IgD-negative memory B cell (primary cell): ENCODE data around the gene FRMD4A. TPM values are rescaled to one million over a fixed set of nuclear protein-coding genes. Genes with fewer than 3 reads are reported as not detected.
A peak's percentile ranks its signal among the peaks of the same experiment; 100 is the strongest.
"Not testable (repeated sequence)": the region's sequence is repeated elsewhere in the genome, so short reads cannot be mapped to it uniquely, and the experiment has no call there.

Experiments used
- H3K27ac Mint-ChIP-seq, 3 donors: one replicate each; pipeline ENCODE4 v1.8.0; 2020 to 2022; ENCODE audit warnings: mild to moderate bottlenecking in 3 of 3, mixed read lengths in 3 of 3, moderate library complexity in 1 of 3
- H3K27me3 Mint-ChIP-seq: one replicate; pipeline ENCODE4 v1.8.0; 2021; ENCODE audit warnings: mixed read lengths
- H3K36me3 Mint-ChIP-seq: one replicate; pipeline ENCODE4 v1.8.0; 2020; ENCODE audit warnings: mild to moderate bottlenecking, mixed read lengths
- H3K4me1 Mint-ChIP-seq, 3 donors: one replicate each; pipeline ENCODE4 v1.8.0; 2020 to 2022; ENCODE audit warnings: mixed read lengths in 3 of 3, mild to moderate bottlenecking in 1 of 3
- H3K4me3 Mint-ChIP-seq, 4 donors: one replicate each; pipeline ENCODE4 v1.8.0; 2020 to 2022; ENCODE audit warnings: mild to moderate bottlenecking in 4 of 4, mixed read lengths in 4 of 4, moderate library complexity in 3 of 4
- H3K9me3 Mint-ChIP-seq, 3 donors: one replicate each; pipeline ENCODE4 v1.8.0; 2020 to 2021; ENCODE audit warnings: mixed read lengths in 3 of 3, mild to moderate bottlenecking in 1 of 3
- polyA plus RNA-seq: library from polyadenylated mRNA; unstranded; fragments of 300-500 nt; fragmentation: Illumina TruSeq; gene quantifications from one replicate; pipeline ENCODE4 v1.2.3, GENCODE V29; 2021

FRMD4A gene
- polyA plus RNA-seq, 1 donor from 2014 or later, result 1.7 TPM

GRCh38 chr10:13848520-13849445 is 481.9 kb downstream of the FRMD4A start:
- Mint-ChIP-seq H3K27ac (no peak overlapping the region), H3K27me3 (peaks cover 22% of the 10 kb centered on the region), H3K9me3 (no peaks in the 10 kb centered on the region), H3K4me1 (peaks cover 4 to 16% (median 5%) of the 10 kb centered on the region in 3 donors), H3K36me3 (no peaks in the 10 kb centered on the region), H3K4me3 (no peak overlapping the region)

- Mint-ChIP-seq H3K4me3 (no peak overlapping the region), H3K36me3 (peaks cover 4% of the 10 kb centered on the region), H3K27ac (no peak overlapping the region), H3K9me3 (peaks cover 0 to under 1% (median 0%) of the 10 kb centered on the region in 3 donors), H3K27me3 (peaks cover 21% of the 10 kb centered on the region), H3K4me1 (peaks cover 0 to 12% (median 4%) of the 10 kb centered on the region in 3 donors)
Observed at GRCh38 chr10:13847201-13847631, 483.5 kb downstream of the FRMD4A start.

GRCh38 chr10:13845897-13846296 is 484.8 kb downstream of the FRMD4A start:
- Mint-ChIP-seq H3K27ac (no peak overlapping the region), H3K27me3 (peaks cover 21% of the 10 kb centered on the region), H3K4me1 (peaks cover 0 to 12% (median 4%) of the 10 kb centered on the region in 3 donors), H3K4me3 (no peak overlapping the region), H3K36me3 (peaks cover 4% of the 10 kb centered on the region), H3K9me3 (peaks cover 0 to 6% (median under 1%) of the 10 kb centered on the region in 3 donors)

- peaks cover 0 to 12% (median 4%) of the 10 kb centered on the region in 3 donors for H3K4me1 Mint-ChIP-seq
- no peak overlapping the region for H3K4me3 Mint-ChIP-seq
- H3K27me3 Mint-ChIP-seq, result peaks cover 24% of the 10 kb centered on the region
Observed at GRCh38 chr10:13844651-13845050, 486.1 kb downstream of the FRMD4A start.

GRCh38 chr10:13842117-13842516 is 488.6 kb downstream of the FRMD4A start:
- Mint-ChIP-seq H3K9me3 (peaks cover 0 to 6% (median 2%) of the 10 kb centered on the region in 3 donors), H3K36me3 (peaks cover 4% of the 10 kb centered on the region), H3K4me3 (no peak overlapping the region), H3K4me1 (peaks cover 0 to 9% (median 0%) of the 10 kb centered on the region in 3 donors), H3K27me3 (peaks cover 16% of the 10 kb centered on the region), H3K27ac (no peak overlapping the region)

More at GRCh38 chr10:13844651-13845050, 486.1 kb downstream of the FRMD4A start:
- no peak overlapping the region for H3K27ac Mint-ChIP-seq
- peaks cover 0 to 6% (median 2%) of the 10 kb centered on the region in 3 donors for H3K9me3 Mint-ChIP-seq
- peaks cover 4% of the 10 kb centered on the region for H3K36me3 Mint-ChIP-seq

GRCh38 chr10:13840036-13840435 is 490.7 kb downstream of the FRMD4A start:
- H3K4me3 Mint-ChIP-seq, result no peak overlapping the region
- H3K4me1 Mint-ChIP-seq, result peaks cover 0 to 6% (median 0%) of the 10 kb centered on the region in 3 donors
- H3K27ac Mint-ChIP-seq, result no peak overlapping the region
- peaks cover 12% of the 10 kb centered on the region for H3K27me3 Mint-ChIP-seq
- H3K36me3 Mint-ChIP-seq, result peaks cover 4% of the 10 kb centered on the region
- peaks cover 0 to 6% (median 2%) of the 10 kb centered on the region in 3 donors for H3K9me3 Mint-ChIP-seq

- peaks cover 0 to 10% (median 0%) of the 10 kb centered on the region in 3 donors for H3K4me1 Mint-ChIP-seq
- H3K27ac Mint-ChIP-seq, result no peak overlapping the region
- H3K36me3 Mint-ChIP-seq, result peaks cover 4% of the 10 kb centered on the region
- H3K9me3 Mint-ChIP-seq, result peaks cover 0 to 6% (median 2%) of the 10 kb centered on the region in 3 donors
- peaks cover 13% of the 10 kb centered on the region for H3K27me3 Mint-ChIP-seq
- H3K4me3 Mint-ChIP-seq, result no peak overlapping the region
Observed at GRCh38 chr10:13839430-13839990, 491.2 kb downstream of the FRMD4A start.

GRCh38 chr10:13839030-13839429 is 491.7 kb downstream of the FRMD4A start:
- Mint-ChIP-seq H3K4me3 (no peak overlapping the region), H3K9me3 (peaks cover 0 to 6% (median 2%) of the 10 kb centered on the region in 3 donors), H3K4me1 (peaks cover 0 to 15% (median 0%) of the 10 kb centered on the region in 3 donors), H3K27me3 (peaks cover 14% of the 10 kb centered on the region), H3K36me3 (peaks cover 4% of the 10 kb centered on the region), H3K27ac (no peak overlapping the region)

GRCh38 chr10:13837966-13838365 is 492.8 kb downstream of the FRMD4A start:
- peaks cover 8% of the 10 kb centered on the region for H3K27me3 Mint-ChIP-seq
- peaks cover under 1% of the 10 kb centered on the region for H3K36me3 Mint-ChIP-seq
- H3K4me3 Mint-ChIP-seq, result no peak overlapping the region
- H3K27ac Mint-ChIP-seq, result no peak overlapping the region
- H3K9me3 Mint-ChIP-seq, result peaks cover 0 to 6% (median 2%) of the 10 kb centered on the region in 3 donors
- peaks cover 0 to 16% (median 0%) of the 10 kb centered on the region in 3 donors for H3K4me1 Mint-ChIP-seq

- H3K36me3 Mint-ChIP-seq, result no peaks in the 10 kb centered on the region
- no peak overlapping the region for H3K4me3 Mint-ChIP-seq
- H3K27me3 Mint-ChIP-seq, result peaks cover 8% of the 10 kb centered on the region
- no peak overlapping the region for H3K27ac Mint-ChIP-seq
- peaks cover 7 to 29% (median 11%) of the 10 kb centered on the region in 3 donors for H3K4me1 Mint-ChIP-seq
- H3K9me3 Mint-ChIP-seq, result no peaks in the 10 kb centered on the region
Observed at GRCh38 chr10:13834581-13835286, 496.0 kb downstream of the FRMD4A start.

- peaks cover 7 to 24% (median 11%) of the 10 kb centered on the region in 3 donors for H3K4me1 Mint-ChIP-seq
- H3K4me3 Mint-ChIP-seq, result peak overlapping the region in 3 of 4 donors; percentile 1 to 91 (median 85)
- peaks cover 2% of the 10 kb centered on the region for H3K36me3 Mint-ChIP-seq
- H3K9me3 Mint-ChIP-seq, result no peaks in the 10 kb centered on the region
- peaks cover 14% of the 10 kb centered on the region for H3K27me3 Mint-ChIP-seq
- peak overlapping the region in 1 of 3 donors; percentile 82 for H3K27ac Mint-ChIP-seq
Observed at GRCh38 chr10:13831711-13832141, 499.0 kb downstream of the FRMD4A start.

- H3K27ac Mint-ChIP-seq, result no peak overlapping the region
- H3K9me3 Mint-ChIP-seq, result no peaks in the 10 kb centered on the region
- no peak overlapping the region for H3K4me3 Mint-ChIP-seq
- H3K27me3 Mint-ChIP-seq, result peaks cover 10% of the 10 kb centered on the region
- H3K36me3 Mint-ChIP-seq, result peaks cover 2% of the 10 kb centered on the region
- H3K4me1 Mint-ChIP-seq, result peaks cover 7 to 24% (median 11%) of the 10 kb centered on the region in 3 donors
Observed at GRCh38 chr10:13830385-13830784, 500.3 kb downstream of the FRMD4A start.

- H3K27me3 Mint-ChIP-seq, result peaks cover 10% of the 10 kb centered on the region
- peaks cover 2% of the 10 kb centered on the region for H3K36me3 Mint-ChIP-seq
- H3K4me3 Mint-ChIP-seq, result no peak overlapping the region
- no peaks in the 10 kb centered on the region for H3K9me3 Mint-ChIP-seq
- peak overlapping the region in 1 of 3 donors; percentile 81 for H3K27ac Mint-ChIP-seq
- peaks cover 7 to 22% (median 11%) of the 10 kb centered on the region in 3 donors for H3K4me1 Mint-ChIP-seq
Observed at GRCh38 chr10:13829790-13830189, 500.9 kb downstream of the FRMD4A start.

- not testable (repeated sequence) for H3K9me3 Mint-ChIP-seq, H3K4me3 Mint-ChIP-seq, H3K36me3 Mint-ChIP-seq
- Mint-ChIP-seq H3K27me3 (peaks cover 12% of the 10 kb centered on the region), H3K27ac (peak overlapping the region in 1 of 3 donors; percentile 63), H3K4me1 (peaks cover 7 to 17% (median 11%) of the 10 kb centered on the region in 3 donors)
Observed at GRCh38 chr10:13828284-13828683, 502.4 kb downstream of the FRMD4A start.
